ENCODE results near the gene DCHS1. TPM values are rescaled to one million over a fixed set of nuclear protein-coding genes. Genes with fewer than 3 reads are reported as not detected.
A peak's percentile ranks its signal among the peaks of the same experiment; 100 is the strongest.

The DCHS1 gene
- total and polyA plus RNA-seq, 2 of the 13 experiments (the other 11 are each of a cell fraction or from before 2014, with no cell fraction given), result under 0.01 to 0.03 TPM

GRCh38 chr11:6682936-6683861, 27.6 kb upstream of the DCHS1 start, which contains the start of gene MRPL17 (continued):
- TF ChIP-seq ZNF143 (CRISPR knock-in tag; IDR thresholded peaks at IDR 0.05) (peak; percentile 86), ZNF180 (CRISPR knock-in tag; IDR thresholded peaks at IDR 0.05; ENCODE audit: borderline replicate concordance, low read depth) (no peak), ZNF33B (CRISPR knock-in tag; IDR thresholded peaks at IDR 0.05) (peak; percentile 95), ASH2L (IDR thresholded peaks at IDR 0.05; ENCODE audit: insufficient read length, low read depth, low read length) (peak; percentile 91), TRIM22 (IDR thresholded peaks at IDR 0.05) (no peak), HNF1B (CRISPR knock-in tag; IDR thresholded peaks at IDR 0.05) (peak; percentile 87), KMT2B (CRISPR knock-in tag; IDR thresholded peaks at IDR 0.05) (peak; percentile 85), KDM3A (CRISPR knock-in tag; IDR thresholded peaks at IDR 0.05; ENCODE audit: low read depth) (peak; percentile 72; the same call in 1 of the 2 replicates), ZNF691 (CRISPR knock-in tag; IDR thresholded peaks at IDR 0.05; ENCODE audit: borderline replicate concordance, low read depth) (peak; percentile 76), DNMT1 (CRISPR knock-in tag; IDR thresholded peaks at IDR 0.05) (peak; percentile 79; the same call in 1 of the 2 replicates), NR2C2 (CRISPR knock-in tag; IDR thresholded peaks at IDR 0.05; ENCODE audit: borderline replicate concordance) (peak; percentile 85), KAT2B (IDR thresholded peaks at IDR 0.05; ENCODE audit: borderline replicate concordance, low read depth, low read length) (no peak), NR2F1 (CRISPR knock-in tag; IDR thresholded peaks at IDR 0.05) (no peak; a peak in 1 of 4 replicates), ZBTB10 (CRISPR knock-in tag; IDR thresholded peaks at IDR 0.05; ENCODE audit: borderline replicate concordance) (peak; percentile 98), ZNF296 (CRISPR knock-in tag; conservative IDR thresholded peaks at IDR 0.05) (peak; percentile 62; the same call in 1 of the 2 replicates)
- TF ChIP-seq, protein P1, sequence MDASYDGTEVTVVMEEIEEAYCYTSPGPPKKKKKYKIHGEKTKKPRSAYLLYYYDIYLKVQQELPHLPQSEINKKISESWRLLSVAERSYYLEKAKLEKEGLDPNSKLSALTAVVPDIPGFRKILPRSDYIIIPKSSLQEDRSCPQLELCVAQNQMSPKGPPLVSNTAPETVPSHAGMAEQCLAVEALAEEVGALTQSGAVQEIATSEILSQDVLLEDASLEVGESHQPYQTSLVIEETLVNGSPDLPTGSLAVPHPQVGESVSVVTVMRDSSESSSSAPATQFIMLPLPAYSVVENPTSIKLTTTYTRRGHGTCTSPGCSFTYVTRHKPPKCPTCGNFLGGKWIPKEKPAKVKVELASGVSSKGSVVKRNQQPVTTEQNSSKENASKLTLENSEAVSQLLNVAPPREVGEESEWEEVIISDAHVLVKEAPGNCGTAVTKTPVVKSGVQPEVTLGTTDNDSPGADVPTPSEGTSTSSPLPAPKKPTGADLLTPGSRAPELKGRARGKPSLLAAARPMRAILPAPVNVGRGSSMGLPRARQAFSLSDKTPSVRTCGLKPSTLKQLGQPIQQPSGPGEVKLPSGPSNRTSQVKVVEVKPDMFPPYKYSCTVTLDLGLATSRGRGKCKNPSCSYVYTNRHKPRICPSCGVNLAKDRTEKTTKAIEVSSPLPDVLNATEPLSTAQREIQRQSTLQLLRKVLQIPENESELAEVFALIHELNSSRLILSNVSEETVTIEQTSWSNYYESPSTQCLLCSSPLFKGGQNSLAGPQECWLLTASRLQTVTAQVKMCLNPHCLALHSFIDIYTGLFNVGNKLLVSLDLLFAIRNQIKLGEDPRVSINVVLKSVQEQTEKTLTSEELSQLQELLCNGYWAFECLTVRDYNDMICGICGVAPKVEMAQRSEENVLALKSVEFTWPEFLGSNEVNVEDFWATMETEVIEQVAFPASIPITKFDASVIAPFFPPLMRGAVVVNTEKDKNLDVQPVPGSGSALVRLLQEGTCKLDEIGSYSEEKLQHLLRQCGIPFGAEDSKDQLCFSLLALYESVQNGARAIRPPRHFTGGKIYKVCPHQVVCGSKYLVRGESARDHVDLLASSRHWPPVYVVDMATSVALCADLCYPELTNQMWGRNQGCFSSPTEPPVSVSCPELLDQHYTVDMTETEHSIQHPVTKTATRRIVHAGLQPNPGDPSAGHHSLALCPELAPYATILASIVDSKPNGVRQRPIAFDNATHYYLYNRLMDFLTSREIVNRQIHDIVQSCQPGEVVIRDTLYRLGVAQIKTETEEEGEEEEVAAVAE (CRISPR knock-in tag; IDR thresholded peaks at IDR 0.05; ENCODE audit: borderline replicate concordance), result peak; percentile 80; the same call in 1 of the 2 replicates
